G401 (cell line): ENCODE data around the gene AP2A2. TPM values are rescaled to one million over a fixed set of nuclear protein-coding genes. Genes with fewer than 3 reads are reported as not detected.

Experiments
- DNase-seq: peaks from one replicate; pipeline ENCODE4 v3.0.0-alpha.2; 2015; ENCODE audit warnings: low spot score
- in situ Hi-C: cut with HindIII; loops from 2 replicates; pipeline ENCODE4 v1.10.0; 2016; ENCODE audit warnings: low sequenced_read_pairs, mixed read lengths
- total RNA-seq: library from RNA; depleted of rRNA; stranded (reverse); fragments of >200 nt; shearing (Covaris generic); gene quantifications from 2 replicates; pipeline ENCODE4 v1.2.3, GENCODE V29; 2014

AP2A2 gene
- total RNA-seq, 1 experiment from 2014 or later, result 47.5 TPM

- no peak for DNase-seq
- in situ Hi-C loops, result no loop called here
Measured at GRCh38 chr11:1017269-1018005, 91.8 kb downstream of the AP2A2 start.

- in situ Hi-C loops, result no loop called here
Measured at GRCh38 chr11:1018091-1018490, 92.4 kb downstream of the AP2A2 start.

GRCh38 chr11:1019321-1019910 lies 93.7 kb downstream of the AP2A2 start:
- in situ Hi-C loops, result no loop called here
- DNase-seq, result no peak

More at GRCh38 chr11:1018091-1018490, 92.4 kb downstream of the AP2A2 start:
- DNase-seq, result no peak

GRCh38 chr11:1020211-1020905 lies 94.7 kb downstream of the AP2A2 start:
- in situ Hi-C loops, result no loop called here
- no peak for DNase-seq

GRCh38 chr11:1022411-1022810 lies 96.7 kb downstream of the AP2A2 start:
- no peak for DNase-seq
- in situ Hi-C loops, result no loop called here

GRCh38 chr11:1022908-1023810 lies 97.5 kb downstream of the AP2A2 start:
- DNase-seq, result no peak

GRCh38 chr11:1023811-1024596 lies 98.3 kb downstream of the AP2A2 start:
- no peak for DNase-seq
- in situ Hi-C loops, result no loop called here

More at GRCh38 chr11:1022908-1023810, 97.5 kb downstream of the AP2A2 start:
- in situ Hi-C loops, result no loop called here

GRCh38 chr11:1024597-1025409 lies 99.1 kb downstream of the AP2A2 start:
- no peak for DNase-seq
- in situ Hi-C loops, result no loop called here

GRCh38 chr11:1025410-1026162 lies 99.9 kb downstream of the AP2A2 start:
- in situ Hi-C loops, result no loop called here
- no peak for DNase-seq

GRCh38 chr11:1026163-1026450 lies 100.4 kb downstream of the AP2A2 start:
- DNase-seq, result no peak
- in situ Hi-C loops, result no loop called here

GRCh38 chr11:1026641-1027482 lies 101.2 kb downstream of the AP2A2 start:
- in situ Hi-C loops, result no loop called here

GRCh38 chr11:1027483-1028290 lies 102.0 kb downstream of the AP2A2 start:
- DNase-seq, result no peak
- in situ Hi-C loops, result no loop called here

More at GRCh38 chr11:1026641-1027482, 101.2 kb downstream of the AP2A2 start:
- DNase-seq, result no peak

- in situ Hi-C loops, result no loop called here
- DNase-seq, result no peak
Measured at GRCh38 chr11:1028291-1028540, 102.5 kb downstream of the AP2A2 start.

- no peak for DNase-seq
- in situ Hi-C loops, result no loop called here
Measured at GRCh38 chr11:1028616-1029015, 102.9 kb downstream of the AP2A2 start.

GRCh38 chr11:1029051-1029450 lies 103.4 kb downstream of the AP2A2 start:
- in situ Hi-C loops, result no loop called here
- no peak for DNase-seq

GRCh38 chr11:1029654-1030053 lies 104.0 kb downstream of the AP2A2 start:
- DNase-seq, result no peak
- in situ Hi-C loops, result no loop called here
